Erythroblast (primary cell): ENCODE measurements around the gene GPI.
A peak's percentile ranks its signal among the peaks of the same experiment; 100 is the strongest.

Experiments
- GATA1 ChIP-seq: IDR thresholded peaks from 2 replicates; pipeline ENCODE4 v1.6.1; 2011; ENCODE audit warnings: low read depth, mild to moderate bottlenecking, control low read depth, low read length, moderate library complexity
- POLR2A ChIP-seq: IDR thresholded peaks from 2 replicates; pipeline ENCODE4 v1.6.1; 2011; ENCODE audit warnings: mild to moderate bottlenecking, low read length

DNA sequence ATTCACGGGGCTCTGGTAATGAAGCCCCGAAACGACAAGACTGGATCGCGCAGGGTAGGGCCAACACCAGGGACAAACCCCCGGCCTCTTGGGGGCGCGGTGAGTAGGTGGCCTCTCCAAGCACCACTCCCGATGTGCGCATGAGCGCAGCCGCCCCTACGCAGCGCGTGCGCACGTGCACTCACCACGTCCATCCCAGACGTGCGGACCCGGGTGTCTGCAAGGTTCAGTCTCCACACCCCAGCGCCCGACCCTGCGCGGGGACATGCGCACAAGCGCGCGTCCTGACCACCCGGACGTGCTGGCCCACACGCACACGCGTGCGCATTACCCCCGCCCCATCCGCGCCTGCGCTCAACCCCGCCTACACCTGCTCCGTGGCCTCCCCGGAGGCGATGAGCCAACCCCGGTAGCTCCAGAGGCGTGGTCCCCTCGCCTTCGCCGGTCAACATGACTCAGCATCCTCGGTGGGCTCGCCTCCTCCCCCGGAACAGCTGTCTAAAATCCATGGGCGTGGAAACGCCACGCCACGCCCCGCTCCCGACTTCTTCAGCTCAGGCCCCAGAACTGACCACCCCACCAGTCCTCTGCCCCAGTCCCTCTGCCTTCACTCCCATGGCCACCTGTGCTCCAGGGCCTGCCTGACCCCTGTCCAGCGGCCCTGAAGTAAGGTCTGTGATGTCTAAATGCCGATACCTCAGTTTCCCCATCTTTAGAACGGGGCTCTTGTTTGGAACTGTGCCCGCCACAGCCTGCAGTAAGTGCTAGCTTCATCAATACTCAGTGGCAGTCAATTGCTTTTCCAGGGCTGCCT, 5.6 kb upstream of the GPI start:
- TF ChIP-seq POLR2A (peak; percentile 51), GATA1 (no peak)
